Uterus (tissue), 2 donors: Measurements from ENCODE around the gene TEC.

Experiments
- POLR2A ChIP-seq, 2 donors: fragments of 450-650 bp; IDR thresholded peaks; one replicate each; pipeline ENCODE4 v1.6.1; 2016; ENCODE audit warnings: antibody characterized with exemption in 2 of 2, mild to moderate bottlenecking in 1 of 2, moderate library complexity in 1 of 2
- TF ChIP-seq, protein P1 (sequence below), 4 experiments: fragments of 200-600 bp in 2 of 4; fragments of 450-650 bp in 2 of 4; sonication (generic) in 2 of 4; IDR thresholded peaks; one replicate each; pipeline ENCODE4 v1.5.1; 2016 to 2019; ENCODE audit warnings: antibody characterized with exemption in 4 of 4, mild to moderate bottlenecking in 2 of 4, moderate library complexity in 1 of 4

DNA sequence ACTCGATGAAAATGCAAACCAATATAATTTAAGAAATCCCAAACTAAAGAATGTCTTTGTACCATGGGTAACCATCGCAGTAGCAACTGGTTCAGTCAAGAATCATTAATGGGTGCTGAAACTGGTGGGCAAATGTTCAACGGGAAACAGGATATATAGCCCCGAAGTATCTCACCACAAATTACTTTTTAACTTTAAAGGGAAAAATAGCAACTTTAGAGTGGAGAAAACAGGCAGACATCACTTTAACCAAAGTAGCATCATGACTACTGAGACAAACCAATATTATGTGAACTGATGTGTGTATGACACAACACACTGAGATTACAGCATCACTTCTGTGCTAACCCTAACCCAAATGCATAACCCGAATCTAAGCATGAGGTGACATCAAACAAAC lies 37.9 kb upstream of the TEC start:
- TF ChIP-seq, protein P1, sequence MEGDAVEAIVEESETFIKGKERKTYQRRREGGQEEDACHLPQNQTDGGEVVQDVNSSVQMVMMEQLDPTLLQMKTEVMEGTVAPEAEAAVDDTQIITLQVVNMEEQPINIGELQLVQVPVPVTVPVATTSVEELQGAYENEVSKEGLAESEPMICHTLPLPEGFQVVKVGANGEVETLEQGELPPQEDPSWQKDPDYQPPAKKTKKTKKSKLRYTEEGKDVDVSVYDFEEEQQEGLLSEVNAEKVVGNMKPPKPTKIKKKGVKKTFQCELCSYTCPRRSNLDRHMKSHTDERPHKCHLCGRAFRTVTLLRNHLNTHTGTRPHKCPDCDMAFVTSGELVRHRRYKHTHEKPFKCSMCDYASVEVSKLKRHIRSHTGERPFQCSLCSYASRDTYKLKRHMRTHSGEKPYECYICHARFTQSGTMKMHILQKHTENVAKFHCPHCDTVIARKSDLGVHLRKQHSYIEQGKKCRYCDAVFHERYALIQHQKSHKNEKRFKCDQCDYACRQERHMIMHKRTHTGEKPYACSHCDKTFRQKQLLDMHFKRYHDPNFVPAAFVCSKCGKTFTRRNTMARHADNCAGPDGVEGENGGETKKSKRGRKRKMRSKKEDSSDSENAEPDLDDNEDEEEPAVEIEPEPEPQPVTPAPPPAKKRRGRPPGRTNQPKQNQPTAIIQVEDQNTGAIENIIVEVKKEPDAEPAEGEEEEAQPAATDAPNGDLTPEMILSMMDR (IDR thresholded peaks at IDR 0.05), result no peak
- TF ChIP-seq POLR2A (IDR thresholded peaks at IDR 0.05), result no peak
